Spleen (tissue), 11 donors: ENCODE data around the gene ZNF79. TPM values are rescaled to one million over a fixed set of nuclear protein-coding genes. Genes with fewer than 3 reads are reported as not detected.

Source experiments
- DNase-seq: peaks from one replicate; pipeline ENCODE4 v3.0.0-alpha.2; 2020
- H3K27ac ChIP-seq, 8 donors: fragments of 200-600 bp; sonication (generic) in 7 of 8; 1 replicate in 4 of 8; 2 replicates in 4 of 8; pipeline versions ENCODE4 v1.5.0 to v1.8.0; 2016 to 2021; ENCODE audit warnings: inconsistent platforms in 4 of 8, mild to moderate bottlenecking in 4 of 8, moderate library complexity in 1 of 8
- H3K27me3 ChIP-seq, 7 donors: fragments of 200-600 bp; sonication (generic) in 6 of 7; replicated peaks in 1 of 7; 1 replicate in 4 of 7; 2 replicates in 3 of 7; pipeline versions ENCODE4 v1.5.0 to v1.8.0; 2016 to 2021; ENCODE audit warnings: inconsistent platforms in 3 of 7, mild to moderate bottlenecking in 1 of 7
- H3K36me3 ChIP-seq, 6 donors: fragments of 200-600 bp; sonication (generic) in 5 of 6; 1 replicate in 4 of 6; 2 replicates in 2 of 6; pipeline versions ENCODE4 v1.5.0 to v1.8.0; 2016 to 2021; ENCODE audit warnings: inconsistent platforms in 2 of 6
- H3K4me1 ChIP-seq, 6 donors: fragments of 200-600 bp; sonication (generic) in 5 of 6; 1 replicate in 3 of 6; 2 replicates in 3 of 6; pipeline versions ENCODE4 v1.5.0 to v1.8.0; 2016 to 2021; ENCODE audit warnings: inconsistent platforms in 3 of 6
- H3K4me3 ChIP-seq, 8 donors: fragments of 200-600 bp; sonication (generic) in 7 of 8; 1 replicate in 4 of 8; 2 replicates in 4 of 8; pipeline versions ENCODE4 v1.5.0 to v1.8.0; 2016 to 2021; ENCODE audit warnings: inconsistent platforms in 4 of 8, mild to moderate bottlenecking in 4 of 8, moderate library complexity in 2 of 8
- H3K9me3 ChIP-seq, 8 donors: fragments of 200-600 bp; sonication (generic) in 7 of 8; 1 replicate in 4 of 8; 2 replicates in 4 of 8; pipeline versions ENCODE4 v1.5.0 to v1.8.0; 2016 to 2021; ENCODE audit warnings: inconsistent platforms in 4 of 8
- CTCF ChIP-seq, 11 experiments: fragments of 200-600 bp in 7 of 11; fragments of 450-650 bp in 4 of 11; sonication (generic) in 4 of 11; IDR thresholded peaks in 8 of 11; conservative IDR thresholded peaks in 3 of 11; 1 replicate in 7 of 11; 2 replicates in 4 of 11; pipeline versions ENCODE4 v1.4.0 to v1.8.0; 2016 to 2021; ENCODE audit warnings: antibody characterized with exemption in 11 of 11, inconsistent platforms in 4 of 11, mild to moderate bottlenecking in 1 of 11
- POLR2A ChIP-seq, 3 donors: fragments of 450-650 bp; IDR thresholded peaks; one replicate each; pipeline ENCODE4 v1.5.1; 2017; ENCODE audit warnings: antibody characterized with exemption in 3 of 3, mild to moderate bottlenecking in 1 of 3
- POLR2AphosphoS5 ChIP-seq, 3 donors: sonication (generic); formaldehyde crosslinking; IDR thresholded peaks; one replicate each; pipeline ENCODE4 v1.5.1; 2017; ENCODE audit warnings: antibody characterized with exemption in 3 of 3
- WGBS, 5 donors: extraction: QIAGEN DNeasy Blood & Tissue Kit in 3 of 5; methylation state at CpG; one replicate each; pipeline versions ENCODE4 v1.1.5 to v1.1.7; 2013 to 2018; 5-methylcytosine and 5-hydroxymethylcytosine counted together
- intact Hi-C: fragments of 100-400 bp; cut with DNase I; formaldehyde crosslinking; loops from one replicate; pipeline ENCODE4 v1.15.0; 2023; ENCODE audit warnings: low total_unique reads
- polyA plus RNA-seq, 3 donors: library from polyadenylated mRNA; stranded (reverse); fragments of 200-250 nt; gene quantifications; one replicate each; pipeline ENCODE4 v1.2.1, GENCODE V29; 2013
- total RNA-seq, 7 donors: library from RNA; depleted of rRNA in 3 of 7; stranded (reverse); fragments of >200 nt in 3 of 7; fragmentation: NEBNext Ultra II Directional in 4 of 7; extraction: Animal tissue kit (Norgen Biotek cat#: 25700) in 4 of 7; gene quantifications; one replicate each; pipeline versions ENCODE4 v1.1.0 to v1.2.1, GENCODE V29; 2016 to 2021
- donor health status: healthy with polysubstance abuse.
- donor health status: DM: no; HTN: no; CAD: no; lungs with moderate emphysema.
- donor health status: DM: no; HTN: no; CAD: no.
- donor health status: Bipolar disorder and iron deficiency.
- donor health status: healthy.
- donor health status: DM: no; HTN: no; CAD: no.
- donor health status: DM: yes; HTN: yes; CAD: no.

ZNF79 gene
- total and polyA plus RNA-seq, 10 donors: 2.3 to 14.7 (median 11.0) TPM

GRCh38 chr9:127388037-127388855 lies 35.9 kb upstream of the ZNF79 start:
- DNase-seq: peak; percentile 66
- H3K27ac ChIP-seq: no peak overlapping the region
- peaks cover 0 to 49% (median 0%) of the 10 kb centered on the region in 7 donors for H3K27me3 ChIP-seq

GRCh38 chr9:127388856-127389238 lies 35.3 kb upstream of the ZNF79 start:
- Histone ChIP-seq H3K36me3 (no peaks in the 10 kb centered on the region), H3K9me3 (no peaks in the 10 kb centered on the region), H3K27ac (no peak overlapping the region), H3K4me3 (no peak overlapping the region), H3K27me3 (peaks cover 0 to 49% (median 0%) of the 10 kb centered on the region in 7 donors), H3K4me1 (peaks cover 5 to 20% (median 12%) of the 10 kb centered on the region in 6 donors)
- WGBS, 5 donors: 62 to 83% (median 69%) methylated on average over 6 of the region's 6 CpGs
- no peak for DNase-seq
- TF ChIP-seq POLR2A (IDR thresholded peaks at IDR 0.05) (no peak), POLR2AphosphoS5 (IDR thresholded peaks at IDR 0.05) (no peak), CTCF (IDR thresholded peaks at IDR 0.05 in 8 of 11, conservative IDR thresholded peaks at IDR 0.05 in 3 of 11) (no peak)
- intact Hi-C loops: no loop called here

More at GRCh38 chr9:127388037-127388855, 35.9 kb upstream of the ZNF79 start:
- no peak for TF ChIP-seq POLR2AphosphoS5 (IDR thresholded peaks at IDR 0.05)
- no peak for TF ChIP-seq POLR2A (IDR thresholded peaks at IDR 0.05)
- TF ChIP-seq CTCF (IDR thresholded peaks at IDR 0.05 in 8 of 11, conservative IDR thresholded peaks at IDR 0.05 in 3 of 11): no peak
- Histone ChIP-seq H3K9me3 (no peaks in the 10 kb centered on the region), H3K4me3 (no peak overlapping the region), H3K4me1 (peaks cover 5 to 20% (median 12%) of the 10 kb centered on the region in 6 donors), H3K36me3 (no peaks in the 10 kb centered on the region)
- WGBS, 5 donors: 35 to 47% (median 37%) methylated on average over 10 of the region's 10 CpGs
- intact Hi-C loops: no loop called here

- H3K27ac ChIP-seq: no peak overlapping the region
- peaks cover 5 to 20% (median 12%) of the 10 kb centered on the region in 6 donors for H3K4me1 ChIP-seq
- DNase-seq: no peak
- H3K9me3 ChIP-seq: no peaks in the 10 kb centered on the region
- no peak for TF ChIP-seq POLR2AphosphoS5 (IDR thresholded peaks at IDR 0.05)
- TF ChIP-seq POLR2A (IDR thresholded peaks at IDR 0.05): no peak
- TF ChIP-seq CTCF (IDR thresholded peaks at IDR 0.05 in 8 of 11, conservative IDR thresholded peaks at IDR 0.05 in 3 of 11): no peak
- intact Hi-C loops: loop anchor here (10.0 kb wide), 1 partner anchor 165 kb away; no protein-coding TSS in a partner anchor
- H3K4me3 ChIP-seq: no peak overlapping the region
- H3K36me3 ChIP-seq: no peaks in the 10 kb centered on the region
- H3K27me3 ChIP-seq: peaks cover 0 to 49% (median 0%) of the 10 kb centered on the region in 7 donors
- WGBS, 5 donors: 62 to 70% (median 67%) methylated on average over 4 of the region's 4 CpGs
These were observed 34.6 kb upstream of the ZNF79 start for GRCh38 chr9:127389381-127390247.
